Mucosa of stomach (tissue), 1 donor: ENCODE results near the gene MLXIPL.
"Not testable (repeated sequence)": the region's sequence is repeated elsewhere in the genome, so short reads cannot be mapped to it uniquely, and the experiment has no call there.

ENCODE experiments used
- H3K27me3 ChIP-seq: one replicate; pipeline ENCODE4 v1.7.0; 2013; ENCODE audit warnings: mild to moderate bottlenecking, low read length; ENCODE audit not compliant: control insufficient read depth, insufficient read depth
- H3K36me3 ChIP-seq: one replicate; pipeline ENCODE4 v1.7.0; 2013; ENCODE audit warnings: low read length; ENCODE audit not compliant: control insufficient read depth, insufficient read depth
- H3K4me1 ChIP-seq: one replicate; pipeline ENCODE4 v1.7.0; 2013; ENCODE audit warnings: mild to moderate bottlenecking, low read length; ENCODE audit not compliant: control insufficient read depth, insufficient read depth
- H3K4me3 ChIP-seq: one replicate; pipeline ENCODE4 v1.7.0; 2013; ENCODE audit warnings: low read length
- H3K9ac ChIP-seq: one replicate; pipeline ENCODE4 v1.7.0; 2013; ENCODE audit warnings: mild to moderate bottlenecking, low read length, moderate library complexity
- H3K9me3 ChIP-seq: one replicate; pipeline ENCODE4 v1.7.0; 2013; ENCODE audit warnings: mild to moderate bottlenecking, low read length, moderate library complexity; ENCODE audit not compliant: control insufficient read depth
- donor health status: Pancreatic carcinoma.

The MLXIPL gene

DNA sequence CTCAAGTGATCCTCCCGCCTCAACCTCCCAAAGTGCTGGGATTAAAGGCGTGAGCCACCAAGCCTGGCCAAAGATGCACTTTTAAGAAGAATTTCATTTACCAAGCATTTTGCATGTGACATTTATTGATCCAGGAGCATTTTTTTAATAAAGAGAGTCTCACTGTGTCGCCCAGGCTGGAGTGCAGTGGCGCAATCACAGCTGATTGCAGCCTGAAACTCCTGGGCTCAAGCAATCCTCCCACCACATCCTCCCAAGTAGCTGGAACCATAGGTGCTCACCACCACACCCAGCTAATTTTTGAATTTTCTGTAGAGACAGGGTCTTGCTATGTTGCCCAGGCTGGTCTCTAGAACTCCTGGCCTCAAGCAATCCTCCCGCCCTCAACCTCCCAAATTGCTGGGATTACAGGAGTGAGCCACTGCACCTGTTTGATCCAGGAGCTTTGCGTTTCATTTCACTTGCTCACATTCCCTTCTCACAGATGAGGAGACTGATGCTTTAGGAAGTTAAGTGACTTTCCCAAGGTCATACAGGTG, 41.6 kb downstream of the MLXIPL start:
- Histone ChIP-seq H3K4me1 (peaks cover 3% of the 10 kb centered on the region), H3K4me3 (no peak overlapping the region), H3K36me3 (no peaks in the 10 kb centered on the region), H3K9ac (no peak overlapping the region), H3K27me3 (no peaks in the 10 kb centered on the region), H3K9me3 (no peaks in the 10 kb centered on the region)

- not testable (repeated sequence) for H3K27me3 ChIP-seq, H3K4me3 ChIP-seq, H3K36me3 ChIP-seq, H3K9me3 ChIP-seq, H3K4me1 ChIP-seq, H3K9ac ChIP-seq
Measured at GRCh38 chr7:73581006-73581405, 43.3 kb downstream of the MLXIPL start.

- H3K36me3 ChIP-seq, result peaks cover 4% of the 10 kb centered on the region
- H3K9me3 ChIP-seq, result no peaks in the 10 kb centered on the region
- peaks cover 7% of the 10 kb centered on the region for H3K4me1 ChIP-seq
- peak within 1 kb of the TSS; percentile 80 for H3K4me3 ChIP-seq
- H3K9ac ChIP-seq, result peak within 1 kb of the TSS; percentile 84
- no peaks in the 10 kb centered on the region for H3K27me3 ChIP-seq
Measured at GRCh38 chr7:73578342-73579128, 45.8 kb downstream of the MLXIPL start, which contains the start of gene TBL2. TSS of gene TBL2 (minus strand) at chr7:73578579. CDS start at chr7:73578549, 30 bp downstream.

- H3K9ac ChIP-seq, result peak overlapping the region; percentile 84
- H3K27me3 ChIP-seq, result no peaks in the 10 kb centered on the region
- no peaks in the 10 kb centered on the region for H3K9me3 ChIP-seq
- H3K36me3 ChIP-seq, result peaks cover 11% of the 10 kb centered on the region
- H3K4me3 ChIP-seq, result peak overlapping the region; percentile 80
- peaks cover 7% of the 10 kb centered on the region for H3K4me1 ChIP-seq
Measured at GRCh38 chr7:73577627-73578341, 46.5 kb downstream of the MLXIPL start.

GRCh38 chr7:73573791-73574190, 50.5 kb downstream of the MLXIPL start:
- H3K4me3 ChIP-seq, result no peak overlapping the region
- no peaks in the 10 kb centered on the region for H3K27me3 ChIP-seq
- peaks cover 4% of the 10 kb centered on the region for H3K4me1 ChIP-seq
- no peak overlapping the region for H3K9ac ChIP-seq
- no peaks in the 10 kb centered on the region for H3K9me3 ChIP-seq
- H3K36me3 ChIP-seq, result peaks cover 19% of the 10 kb centered on the region

GRCh38 chr7:73573276-73573675, 51.0 kb downstream of the MLXIPL start:
- no peak overlapping the region for H3K4me3 ChIP-seq

GRCh38 chr7:73572767-73573186, 51.5 kb downstream of the MLXIPL start:
- peaks cover 19% of the 10 kb centered on the region for H3K36me3 ChIP-seq
- no peak overlapping the region for H3K4me3 ChIP-seq
- H3K9me3 ChIP-seq, result no peaks in the 10 kb centered on the region
- peaks cover 4% of the 10 kb centered on the region for H3K4me1 ChIP-seq
- no peaks in the 10 kb centered on the region for H3K27me3 ChIP-seq
- no peak overlapping the region for H3K9ac ChIP-seq

More at GRCh38 chr7:73573276-73573675, 51.0 kb downstream of the MLXIPL start:
- Histone ChIP-seq H3K36me3 (peaks cover 19% of the 10 kb centered on the region), H3K4me1 (peaks cover 4% of the 10 kb centered on the region), H3K9ac (no peak overlapping the region), H3K9me3 (no peaks in the 10 kb centered on the region), H3K27me3 (no peaks in the 10 kb centered on the region)

GRCh38 chr7:73570977-73571376, 53.3 kb downstream of the MLXIPL start:
- Histone ChIP-seq H3K9me3 (no peaks in the 10 kb centered on the region), H3K36me3 (peaks cover 19% of the 10 kb centered on the region), H3K9ac (no peak overlapping the region), H3K4me3 (no peak overlapping the region), H3K4me1 (peaks cover under 1% of the 10 kb centered on the region), H3K27me3 (no peaks in the 10 kb centered on the region)

DNA sequence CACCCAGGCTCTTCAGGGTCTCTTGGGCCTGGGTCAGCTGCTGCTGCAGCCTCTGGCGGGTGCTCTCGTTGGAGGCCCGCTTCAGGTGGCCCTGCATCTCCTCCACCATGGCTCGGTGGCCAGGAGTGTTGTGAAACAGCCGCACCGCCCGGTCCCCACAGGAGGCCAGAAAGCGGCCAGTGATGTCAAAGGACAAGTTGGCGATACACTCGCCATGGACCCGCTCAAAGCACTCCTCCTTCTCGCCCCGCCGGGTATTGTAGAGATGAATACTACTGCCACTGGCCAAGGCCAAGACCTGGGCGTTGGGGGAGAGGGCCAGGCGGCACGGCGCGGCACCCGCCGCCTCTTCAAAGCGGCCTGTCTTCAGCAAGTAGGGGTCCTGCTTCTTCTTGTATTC, 53.8 kb downstream of the MLXIPL start:
- H3K36me3 ChIP-seq, result peaks cover 19% of the 10 kb centered on the region
- H3K27me3 ChIP-seq, result no peaks in the 10 kb centered on the region
- H3K4me1 ChIP-seq, result peaks cover 5% of the 10 kb centered on the region
- no peak overlapping the region for H3K9ac ChIP-seq
- H3K9me3 ChIP-seq, result no peaks in the 10 kb centered on the region
- H3K4me3 ChIP-seq, result no peak overlapping the region

DNA sequence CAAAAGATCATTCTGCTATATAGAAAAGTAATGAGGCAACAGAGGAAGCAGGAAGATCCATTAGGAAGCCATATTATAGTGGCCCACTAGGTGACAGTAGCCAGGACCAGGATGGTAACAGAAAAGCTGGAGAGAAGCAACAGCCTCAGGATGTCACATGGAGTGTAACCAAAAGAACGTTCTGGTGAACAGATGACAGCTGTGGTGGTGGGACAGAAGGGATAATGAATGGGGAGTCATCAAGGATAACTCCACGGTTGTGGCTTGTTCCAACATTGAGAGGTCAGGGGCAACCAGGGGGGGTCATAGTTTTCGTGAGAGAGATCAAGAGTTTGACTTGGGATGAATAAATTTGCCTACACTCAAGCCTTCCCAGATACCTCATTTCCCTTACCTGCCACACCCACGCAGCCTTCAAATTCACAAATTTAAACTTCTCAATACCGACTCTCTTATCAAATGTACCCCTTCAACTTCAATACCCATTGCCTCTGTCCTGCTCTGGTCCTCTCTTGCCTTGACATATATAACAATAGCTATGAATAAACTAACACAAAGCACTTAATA, 55.2 kb downstream of the MLXIPL start:
- no peak overlapping the region for H3K9ac ChIP-seq
- H3K27me3 ChIP-seq, result no peaks in the 10 kb centered on the region
- H3K36me3 ChIP-seq, result peaks cover 19% of the 10 kb centered on the region
- no peak overlapping the region for H3K4me3 ChIP-seq
- H3K4me1 ChIP-seq, result peaks cover 8% of the 10 kb centered on the region
- H3K9me3 ChIP-seq, result no peaks in the 10 kb centered on the region

DNA sequence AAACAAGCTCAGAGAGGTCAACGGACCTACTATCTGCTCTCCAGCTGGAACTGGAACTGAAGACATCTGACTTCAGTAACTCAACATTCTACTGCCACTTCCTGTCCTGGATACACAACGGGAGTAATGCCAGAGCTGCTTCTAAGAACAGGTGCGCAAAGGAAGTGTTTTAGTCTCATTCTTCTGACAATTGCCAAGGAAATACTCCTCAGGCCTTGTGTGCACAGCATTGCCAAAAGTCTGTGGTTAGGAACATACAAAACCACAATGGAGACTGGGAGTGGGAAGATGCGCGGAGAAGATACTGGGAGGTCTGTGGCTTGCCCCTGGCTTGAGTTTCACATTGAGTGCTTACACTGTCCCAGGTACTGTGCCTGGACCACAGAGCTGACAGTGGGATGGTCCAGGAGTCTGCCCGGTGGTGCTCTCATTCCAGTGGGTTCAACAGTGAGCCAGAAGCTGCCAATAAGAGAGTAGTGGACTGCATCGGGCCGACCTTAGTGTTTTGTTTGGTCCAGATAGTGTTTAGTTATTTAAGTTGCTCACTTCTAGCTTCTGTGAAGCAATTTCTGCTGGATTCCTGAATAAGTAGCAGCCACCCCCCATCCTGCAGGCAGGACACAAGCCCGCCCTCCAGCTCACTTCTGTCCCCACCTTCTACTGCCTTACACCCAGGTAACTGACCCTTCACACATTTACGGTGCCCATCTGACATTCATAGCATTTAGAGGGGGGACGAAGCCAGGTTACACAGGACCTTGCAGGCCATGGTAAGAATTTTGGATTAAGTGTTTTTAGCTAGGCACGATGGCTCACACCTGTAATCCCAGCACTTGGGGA, 56.3 kb downstream of the MLXIPL start:
- H3K27me3 ChIP-seq, result no peaks in the 10 kb centered on the region
- H3K4me3 ChIP-seq, result no peak overlapping the region
- H3K9ac ChIP-seq, result no peak overlapping the region
- H3K4me1 ChIP-seq, result peaks cover 8% of the 10 kb centered on the region
- no peaks in the 10 kb centered on the region for H3K9me3 ChIP-seq
- H3K36me3 ChIP-seq, result peaks cover 11% of the 10 kb centered on the region
